ENCODE measurements around the gene M6PR. TPM values are rescaled to one million over a fixed set of nuclear protein-coding genes. Genes with fewer than 3 reads are reported as not detected.

Gene M6PR
- total RNA-seq, 1 donor from 2014 or later = 72.2 TPM

- Histone ChIP-seq H3K27me3 (no peaks in the 10 kb centered on the region), H3K27ac (no peak overlapping the region), H3K9me3 (peaks cover 0 to 2% of the 10 kb centered on the region in 2 donors), H3K36me3 (no peaks in the 10 kb centered on the region), H3K4me1 (no peaks in the 10 kb centered on the region), H3K4me3 (no peak overlapping the region)
- TF ChIP-seq, protein P1, sequence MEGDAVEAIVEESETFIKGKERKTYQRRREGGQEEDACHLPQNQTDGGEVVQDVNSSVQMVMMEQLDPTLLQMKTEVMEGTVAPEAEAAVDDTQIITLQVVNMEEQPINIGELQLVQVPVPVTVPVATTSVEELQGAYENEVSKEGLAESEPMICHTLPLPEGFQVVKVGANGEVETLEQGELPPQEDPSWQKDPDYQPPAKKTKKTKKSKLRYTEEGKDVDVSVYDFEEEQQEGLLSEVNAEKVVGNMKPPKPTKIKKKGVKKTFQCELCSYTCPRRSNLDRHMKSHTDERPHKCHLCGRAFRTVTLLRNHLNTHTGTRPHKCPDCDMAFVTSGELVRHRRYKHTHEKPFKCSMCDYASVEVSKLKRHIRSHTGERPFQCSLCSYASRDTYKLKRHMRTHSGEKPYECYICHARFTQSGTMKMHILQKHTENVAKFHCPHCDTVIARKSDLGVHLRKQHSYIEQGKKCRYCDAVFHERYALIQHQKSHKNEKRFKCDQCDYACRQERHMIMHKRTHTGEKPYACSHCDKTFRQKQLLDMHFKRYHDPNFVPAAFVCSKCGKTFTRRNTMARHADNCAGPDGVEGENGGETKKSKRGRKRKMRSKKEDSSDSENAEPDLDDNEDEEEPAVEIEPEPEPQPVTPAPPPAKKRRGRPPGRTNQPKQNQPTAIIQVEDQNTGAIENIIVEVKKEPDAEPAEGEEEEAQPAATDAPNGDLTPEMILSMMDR (IDR thresholded peaks at IDR 0.05) = no peak
- DNase-seq (ENCODE audit: low spot score in 2 of 2) = no peak
- intact Hi-C loops (cut with DNase I) = loop anchor here (10.0 kb wide), 1 partner anchor 923 kb away; the partner anchor contains the start of gene FOXJ2
Observed at GRCh38 chr12:8957561-8957960, 8.1 kb upstream of the M6PR start.

DNA sequence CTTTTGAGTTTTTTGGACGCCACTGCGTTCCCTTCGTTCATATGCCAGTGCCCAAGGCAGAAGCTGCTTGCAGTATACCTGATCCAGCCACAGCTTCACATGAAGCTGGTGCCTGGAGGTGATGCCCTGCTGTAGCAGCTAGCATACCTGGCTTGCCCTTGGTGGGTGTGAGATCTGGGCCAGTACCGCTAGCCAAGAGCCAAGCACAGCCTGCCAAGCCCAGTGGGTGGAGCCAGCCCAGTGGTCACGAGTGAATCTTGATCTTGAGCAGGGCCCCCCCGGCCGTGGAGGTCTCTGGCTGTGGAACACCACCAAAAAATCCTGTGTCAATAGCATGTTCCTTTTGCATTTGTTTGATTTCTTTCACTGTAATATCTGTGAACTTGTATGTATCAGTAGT lies 7.3 kb upstream of the M6PR start:
- H3K4me3 ChIP-seq = no peak overlapping the region
- H3K4me1 ChIP-seq = no peaks in the 10 kb centered on the region
- DNase-seq (ENCODE audit: low spot score in 2 of 2) = no peak
- intact Hi-C loops (cut with DNase I) = loop anchor here (10.0 kb wide), 1 partner anchor 922 kb away; the partner anchor contains the start of gene FOXJ2
- TF ChIP-seq, protein P1 (IDR thresholded peaks at IDR 0.05) = no peak
- H3K36me3 ChIP-seq = no peaks in the 10 kb centered on the region
- no peaks in the 10 kb centered on the region for H3K27me3 ChIP-seq
- H3K27ac ChIP-seq = no peak overlapping the region
- H3K9me3 ChIP-seq = no peaks in the 10 kb centered on the region

- H3K27me3 ChIP-seq = no peaks in the 10 kb centered on the region
- no peak overlapping the region for H3K4me3 ChIP-seq
- H3K4me1 ChIP-seq = peaks cover 0 to 1% of the 10 kb centered on the region in 2 donors
- H3K36me3 ChIP-seq = no peaks in the 10 kb centered on the region
- no peaks in the 10 kb centered on the region for H3K9me3 ChIP-seq
- no peak overlapping the region for H3K27ac ChIP-seq
- DNase-seq (ENCODE audit: low spot score in 2 of 2) = no peak
- intact Hi-C loops (cut with DNase I) = loop anchor here (10.0 kb wide), 1 partner anchor 921 kb away; the partner anchor contains the start of gene FOXJ2
- TF ChIP-seq, protein P1 (IDR thresholded peaks at IDR 0.05) = no peak
Observed at GRCh38 chr12:8956073-8956472, 6.6 kb upstream of the M6PR start.

GRCh38 chr12:8953773-8954402 lies 4.4 kb upstream of the M6PR start:
- no peaks in the 10 kb centered on the region for H3K27me3 ChIP-seq
- TF ChIP-seq, protein P1 (IDR thresholded peaks at IDR 0.05) = no peak
- H3K4me1 ChIP-seq = peaks cover 0 to 6% of the 10 kb centered on the region in 2 donors
- no peak overlapping the region for H3K4me3 ChIP-seq
- H3K27ac ChIP-seq = no peak overlapping the region
- DNase-seq (ENCODE audit: low spot score in 2 of 2) = no peak
- intact Hi-C loops (cut with DNase I) = loop anchor here (10.0 kb wide), 1 partner anchor 919 kb away; the partner anchor contains the start of gene FOXJ2
- H3K9me3 ChIP-seq = no peaks in the 10 kb centered on the region
- no peaks in the 10 kb centered on the region for H3K36me3 ChIP-seq

DNA sequence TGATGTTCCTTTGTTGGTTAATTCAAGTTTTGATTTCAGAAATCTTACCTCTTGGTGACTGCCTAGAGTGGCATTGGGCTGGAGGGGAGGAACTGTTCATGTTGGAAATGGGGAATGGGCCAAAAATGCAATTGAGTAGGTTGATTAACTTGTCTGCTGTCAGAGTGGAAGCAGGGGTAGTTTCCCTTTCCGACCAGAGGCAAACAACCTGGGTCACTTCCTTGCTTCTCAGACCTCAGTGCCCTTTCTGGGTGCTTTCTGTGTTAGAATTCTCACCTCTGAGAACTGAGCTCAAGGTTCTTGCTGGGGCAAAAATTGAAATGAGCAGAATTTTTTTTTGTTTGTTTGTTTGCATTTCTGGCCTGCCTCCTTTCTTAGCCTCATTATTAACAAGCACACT lies 2.3 kb upstream of the M6PR start:
- Histone ChIP-seq H3K4me1 (peaks cover 0 to 22% of the 10 kb centered on the region in 2 donors), H3K27ac (no peak overlapping the region), H3K4me3 (no peak overlapping the region), H3K36me3 (no peaks in the 10 kb centered on the region), H3K27me3 (no peaks in the 10 kb centered on the region), H3K9me3 (no peaks in the 10 kb centered on the region)
- no peak for DNase-seq (ENCODE audit: low spot score in 2 of 2)
- intact Hi-C loops (cut with DNase I) = loop anchor here (10.0 kb wide), 1 partner anchor 917 kb away; the partner anchor contains the start of gene FOXJ2
- TF ChIP-seq, protein P1 (IDR thresholded peaks at IDR 0.05) = no peak
